ENCODE measurements around the gene FCGR1A. TPM values are rescaled to one million over a fixed set of nuclear protein-coding genes. Genes with fewer than 3 reads are reported as not detected.

FCGR1A gene
- not detected in 2 replicates for total RNA-seq

DNA sequence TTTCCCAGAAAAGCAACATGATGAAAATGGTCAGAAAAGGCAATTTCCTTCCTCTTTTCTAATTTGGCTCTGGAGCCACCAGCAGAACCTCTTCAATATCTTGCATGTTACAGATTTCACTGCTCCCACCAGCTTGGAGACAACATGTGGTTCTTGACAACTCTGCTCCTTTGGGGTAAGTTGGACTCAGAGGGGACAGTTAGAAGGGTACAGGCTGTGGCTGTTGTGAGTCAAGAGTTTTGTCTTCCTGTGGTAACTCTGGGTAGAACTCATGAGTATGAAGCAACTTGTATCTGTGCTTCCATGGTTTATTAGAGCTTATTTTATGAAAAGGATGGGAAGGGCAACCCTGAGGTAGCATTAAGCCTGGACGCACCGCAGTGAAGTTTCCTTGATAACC lies at the start of gene FCGR1A:
Gene FCGR1A (plus strand): TSS at position 95 of the 400 bp plus-strand sequence. CDS start 50 bp downstream, at position 145.

Other genes with a start within 250 kb of the FCGR1A start
- not detected in 2 replicates for gene PPIAL4C, start 198.8 kb upstream of the FCGR1A start, total RNA-seq
- gene BOLA1, start 116.9 kb downstream of the FCGR1A start, total RNA-seq, result 4.2 and 6.6 TPM in 2 replicates
- gene SV2A, start 135.2 kb downstream of the FCGR1A start, total RNA-seq, result 7.9 and 33.5 TPM in 2 replicates
- gene SF3B4, start 145.1 kb downstream of the FCGR1A start, total RNA-seq, result 15.1 and 21.0 TPM in 2 replicates
- gene MTMR11, start 154.2 kb downstream of the FCGR1A start, total RNA-seq, result 2.6 and 8.3 TPM in 2 replicates
- gene OTUD7B, start 228.0 kb downstream of the FCGR1A start, total RNA-seq, result 20.1 and 23.5 TPM in 2 replicates

Measured in placental pericyte (primary cell).